BJ (cell line): ENCODE results near the gene CPEB3. TPM values are rescaled to one million over a fixed set of nuclear protein-coding genes. Genes with fewer than 3 reads are reported as not detected.
"Not testable (repeated sequence)": the region's sequence is repeated elsewhere in the genome, so short reads cannot be mapped to it uniquely, and the experiment has no call there.

Source experiments
- CTCF ChIA-PET: fragments of 350-600 bp; formaldehyde crosslinking; extraction: SDS; loops from one replicate; lab custom pipeline; 2021; ENCODE audit warnings: antibody characterized with exemption, inconsistent platforms; lab: Yijun Ruan, JAX
- POLR2A ChIA-PET: fragments of 300-600 bp; sonication (Branson Sonifier 250); formaldehyde crosslinking; extraction: SDS; loops from one replicate; lab custom pipeline; 2021; ENCODE audit warnings: antibody characterized with exemption; lab: Charles Lee
- DNase-seq: peaks from one replicate; pipeline ENCODE4 v3.0.0-alpha.2; 2011; ENCODE audit warnings: low read depth
- H3K27me3 ChIP-seq: 2 replicates; pipeline ENCODE4 v1.6.0; 2011; ENCODE audit warnings: low read length; ENCODE audit not compliant: control insufficient read depth, insufficient read depth
- H3K36me3 ChIP-seq: 2 replicates; pipeline ENCODE4 v1.5.1; 2011; ENCODE audit warnings: low read length; ENCODE audit not compliant: control insufficient read depth, insufficient read depth
- H3K4me3 ChIP-seq: 2 replicates; pipeline ENCODE4 v1.5.1; 2011; ENCODE audit warnings: low read depth, mild to moderate bottlenecking, control low read depth, low read length
- polyA plus RNA-seq: library from polyadenylated mRNA; depleted of rRNA; stranded (reverse); fragments of >200 nt; gene quantifications from 2 replicates; pipeline ENCODE4 v1.2.3, GENCODE V29; 2011
- TF ChIP-seq, protein P1 (sequence below): IDR thresholded peaks from 2 replicates; pipeline ENCODE4 v1.5.1; 2011; ENCODE audit warnings: low read depth, mild to moderate bottlenecking, control low read depth, inconsistent platforms, low read length, moderate library complexity; ENCODE audit not compliant: insufficient read depth

The CPEB3 gene
- polyA plus RNA-seq, 1 experiment, result 0.28 TPM

DNA sequence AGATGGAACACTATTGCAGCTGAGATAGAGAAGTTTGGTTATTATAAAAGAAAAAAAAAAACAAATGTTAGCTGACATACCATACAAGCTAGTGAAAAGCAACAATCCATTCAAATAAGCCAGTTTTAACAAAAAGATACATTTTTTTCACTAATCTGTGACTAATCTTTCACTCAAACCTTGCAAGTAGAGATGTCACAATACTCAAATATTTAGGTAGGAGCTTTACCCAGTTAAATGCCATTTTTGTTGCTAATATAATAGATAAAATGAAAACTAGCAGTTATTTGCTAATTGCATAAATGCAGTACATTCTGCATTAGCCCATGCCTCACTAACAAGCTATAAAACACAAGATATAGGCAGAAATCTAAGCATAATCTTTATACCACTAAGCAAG, 243.7 kb downstream of the CPEB3 start:
- Histone ChIP-seq H3K4me3 (no peak overlapping the region), H3K27me3 (no peaks in the 10 kb centered on the region), H3K36me3 (peaks cover 1% of the 10 kb centered on the region; the same call in 1 of the 2 replicates)
- DNase-seq, result no peak
- ChIA-PET POLR2A (interaction anchor here (0.6 kb wide), 1 partner anchor 24 kb away, joined by 3 read pairs; no protein-coding TSS in a partner anchor), CTCF (interaction anchor here (2.1 kb wide), 1 partner anchor 9 kb away, joined by 8 read pairs; no protein-coding TSS in a partner anchor)
- TF ChIP-seq, protein P1, sequence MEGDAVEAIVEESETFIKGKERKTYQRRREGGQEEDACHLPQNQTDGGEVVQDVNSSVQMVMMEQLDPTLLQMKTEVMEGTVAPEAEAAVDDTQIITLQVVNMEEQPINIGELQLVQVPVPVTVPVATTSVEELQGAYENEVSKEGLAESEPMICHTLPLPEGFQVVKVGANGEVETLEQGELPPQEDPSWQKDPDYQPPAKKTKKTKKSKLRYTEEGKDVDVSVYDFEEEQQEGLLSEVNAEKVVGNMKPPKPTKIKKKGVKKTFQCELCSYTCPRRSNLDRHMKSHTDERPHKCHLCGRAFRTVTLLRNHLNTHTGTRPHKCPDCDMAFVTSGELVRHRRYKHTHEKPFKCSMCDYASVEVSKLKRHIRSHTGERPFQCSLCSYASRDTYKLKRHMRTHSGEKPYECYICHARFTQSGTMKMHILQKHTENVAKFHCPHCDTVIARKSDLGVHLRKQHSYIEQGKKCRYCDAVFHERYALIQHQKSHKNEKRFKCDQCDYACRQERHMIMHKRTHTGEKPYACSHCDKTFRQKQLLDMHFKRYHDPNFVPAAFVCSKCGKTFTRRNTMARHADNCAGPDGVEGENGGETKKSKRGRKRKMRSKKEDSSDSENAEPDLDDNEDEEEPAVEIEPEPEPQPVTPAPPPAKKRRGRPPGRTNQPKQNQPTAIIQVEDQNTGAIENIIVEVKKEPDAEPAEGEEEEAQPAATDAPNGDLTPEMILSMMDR, result no peak

DNA sequence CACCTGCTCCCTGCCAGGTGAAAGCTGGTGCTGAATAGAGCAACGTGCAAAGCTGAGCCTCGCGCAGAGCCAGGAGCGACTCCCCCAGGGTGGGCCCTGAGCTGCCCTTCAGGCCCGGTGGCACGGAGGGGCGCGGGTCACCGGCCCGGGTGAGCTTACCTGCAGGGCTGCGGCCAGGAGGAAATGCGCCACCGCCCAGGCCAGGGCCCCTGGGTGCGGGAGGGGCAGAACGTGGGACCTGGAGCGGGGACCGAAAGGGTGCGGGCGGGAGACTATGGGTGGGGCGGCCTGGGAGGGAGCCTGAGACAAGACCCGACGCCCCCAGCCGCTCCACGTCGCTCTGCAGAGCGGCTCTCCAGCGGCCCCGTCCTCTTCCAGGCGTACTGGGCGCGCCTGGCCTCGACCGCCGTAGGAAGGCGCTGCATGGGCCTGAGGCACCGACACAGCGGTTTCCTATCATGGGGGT, 245.2 kb downstream of the CPEB3 start:
- TF ChIP-seq, protein P1, result no peak
- CTCF ChIA-PET, result interaction anchor here (2.1 kb wide), 1 partner anchor 10 kb away, joined by 8 read pairs; no protein-coding TSS in a partner anchor
- no peaks in the 10 kb centered on the region for H3K27me3 ChIP-seq
- POLR2A ChIA-PET, result no interaction called here
- no peak overlapping the region for H3K4me3 ChIP-seq
- H3K36me3 ChIP-seq, result no peaks in the 10 kb centered on the region
- DNase-seq, result no peak

DNA sequence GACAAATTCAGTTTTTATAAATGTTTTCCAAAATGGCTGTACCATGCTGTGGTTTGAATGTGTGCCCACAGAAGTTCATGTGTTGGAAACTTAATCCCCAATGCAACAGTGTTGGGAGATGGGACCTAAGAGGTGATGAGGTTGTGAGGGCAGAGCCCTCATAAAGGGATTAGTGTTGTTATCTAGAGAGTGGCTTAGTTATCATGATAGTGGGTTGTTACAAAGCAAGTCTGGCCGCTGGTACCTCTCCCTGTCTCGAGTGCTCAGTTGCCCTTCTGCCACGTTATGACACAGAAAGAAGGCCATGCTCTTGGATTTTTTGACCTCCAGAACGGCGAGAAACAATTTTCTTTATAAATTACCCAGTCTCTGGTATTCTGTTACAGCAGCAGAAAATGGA, 248.3 kb downstream of the CPEB3 start:
- TF ChIP-seq, protein P1, result no peak
- Histone ChIP-seq H3K27me3 (no peaks in the 10 kb centered on the region), H3K36me3 (no peaks in the 10 kb centered on the region), H3K4me3 (no peak overlapping the region)
- ChIA-PET CTCF (no interaction called here), POLR2A (no interaction called here)
- no peak for DNase-seq

DNA sequence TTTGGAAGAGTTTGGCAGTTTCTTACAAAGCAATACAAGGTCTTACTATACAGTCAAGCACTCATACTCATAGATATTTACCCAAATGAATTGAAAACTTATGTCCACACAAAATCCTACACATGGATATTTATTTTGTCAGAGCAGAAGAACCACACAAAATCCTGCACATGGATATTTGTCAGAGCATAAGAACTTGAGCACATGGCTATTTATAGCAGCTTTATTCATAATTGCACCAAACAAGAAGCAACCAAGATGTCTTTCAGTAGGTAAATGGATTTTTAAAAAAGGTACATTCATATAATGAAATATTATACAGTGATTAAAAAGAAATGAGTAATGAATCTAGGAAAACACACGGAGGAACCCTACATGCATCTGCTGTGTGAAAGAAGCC, 251.9 kb downstream of the CPEB3 start:
- TF ChIP-seq, protein P1, result no peak
- no peaks in the 10 kb centered on the region for H3K27me3 ChIP-seq
- ChIA-PET CTCF (no interaction called here), POLR2A (no interaction called here)
- no peaks in the 10 kb centered on the region for H3K36me3 ChIP-seq
- H3K4me3 ChIP-seq, result no peak overlapping the region
- no peak for DNase-seq

DNA sequence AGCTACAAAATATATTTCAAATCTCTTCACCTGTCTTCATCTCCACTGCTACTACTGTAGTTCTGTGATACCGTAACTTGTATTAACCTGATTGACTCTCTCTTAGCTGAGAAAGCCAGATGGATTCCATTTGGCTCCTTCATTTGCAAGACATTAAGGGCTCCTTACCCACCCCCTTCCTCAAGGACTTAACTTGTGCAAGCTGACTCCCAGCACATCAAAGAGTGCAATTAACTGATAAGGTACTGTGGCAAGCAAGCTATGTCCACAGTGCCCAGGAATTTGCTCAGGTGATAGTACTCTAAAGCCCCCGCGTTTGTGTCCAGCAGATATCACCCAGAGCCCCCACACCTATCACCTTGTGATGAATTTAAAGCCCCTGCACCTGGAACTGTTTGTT, 257.8 kb downstream of the CPEB3 start:
- H3K36me3 ChIP-seq, CTCF ChIA-PET, POLR2A ChIA-PET: not testable (repeated sequence)

DNA sequence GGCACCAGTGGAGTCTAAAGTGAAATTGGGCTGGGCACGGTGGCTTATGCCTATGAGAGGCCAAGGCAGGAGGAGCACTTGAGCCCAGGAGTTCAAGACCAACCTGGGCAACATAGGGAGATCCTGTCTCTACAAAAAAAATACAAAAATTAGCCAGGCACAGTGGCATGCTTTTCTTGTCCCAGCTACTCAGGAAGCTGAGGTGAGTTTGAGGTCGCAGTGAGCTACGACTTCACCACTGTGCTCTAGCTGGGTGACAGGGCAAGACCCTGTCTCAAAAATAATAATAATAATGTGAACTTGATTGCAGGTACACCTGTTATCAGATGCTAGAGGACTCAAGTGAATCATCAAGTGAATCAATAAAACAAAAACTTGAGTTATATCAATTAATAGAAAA, 259.3 kb downstream of the CPEB3 start:
- TF ChIP-seq, protein P1, result no peak
- Histone ChIP-seq H3K36me3 (peaks cover 2% of the 10 kb centered on the region; the same call in 1 of the 2 replicates), H3K4me3 (no peak overlapping the region), H3K27me3 (no peaks in the 10 kb centered on the region)
- ChIA-PET CTCF (no interaction called here), POLR2A (no interaction called here)
- no peak for DNase-seq

More for the DNA sequence above, 257.8 kb downstream of the CPEB3 start:
- not testable (repeated sequence) for H3K4me3 ChIP-seq, H3K27me3 ChIP-seq, DNase-seq
